Renal cortex interstitium (tissue), 15 donors: ENCODE measurements around the gene CTAG1A. TPM values are rescaled to one million over a fixed set of nuclear protein-coding genes. Genes with fewer than 3 reads are reported as not detected.
"Not testable (repeated sequence)": the region's sequence is repeated elsewhere in the genome, so short reads cannot be mapped to it uniquely, and the experiment has no call there.

Experiments used
- DNase-seq, 11 donors: peaks; one replicate each; pipeline ENCODE4 v3.0.0-alpha.2; 2013; ENCODE audit warnings: low read depth in 9 of 11, low spot score in 4 of 11; ENCODE audit errors: extremely low read depth in 1 of 11
- long read RNA-seq, 16 experiments: transcript quantifications; one replicate each; lab custom pipeline, GENCODE V29; 2026
- polyA plus RNA-seq, 3 donors: library from polyadenylated mRNA; unstranded; fragments of 120-200 nt; gene quantifications; one replicate each; pipeline ENCODE4 v1.2.1, GENCODE V29; 2013; ENCODE audit not compliant: insufficient read length in 3 of 3

The CTAG1A gene
- polyA plus RNA-seq, result not detected
- long read RNA-seq, donor 1, result 0 reads
- long read RNA-seq, donor 2, result 0 reads
- long read RNA-seq, donor 3, result 0 reads
- long read RNA-seq, donor 4, result 0 reads
- long read RNA-seq, donor 5, result 0 reads
- long read RNA-seq, donor 6, result 0 reads
- long read RNA-seq, donor 7, result 0 reads
- long read RNA-seq, donor 8, result 0 reads
- long read RNA-seq, donor 9, result 0 reads
- long read RNA-seq, donor 10, result 0 reads
- long read RNA-seq, donor 11, result 0 reads
- long read RNA-seq, donor 12, result 0 reads
- long read RNA-seq, donor 13, result 0 reads
- long read RNA-seq, donor 14, result 0 reads
- long read RNA-seq, donor 15, result 0 reads
- long read RNA-seq, donor 16, partial matches to known transcripts, result 0 of 5 reads
- long read RNA-seq, donor 16, other reads (novel, unspliced or antisense), result 5 of 5 reads

DNA sequence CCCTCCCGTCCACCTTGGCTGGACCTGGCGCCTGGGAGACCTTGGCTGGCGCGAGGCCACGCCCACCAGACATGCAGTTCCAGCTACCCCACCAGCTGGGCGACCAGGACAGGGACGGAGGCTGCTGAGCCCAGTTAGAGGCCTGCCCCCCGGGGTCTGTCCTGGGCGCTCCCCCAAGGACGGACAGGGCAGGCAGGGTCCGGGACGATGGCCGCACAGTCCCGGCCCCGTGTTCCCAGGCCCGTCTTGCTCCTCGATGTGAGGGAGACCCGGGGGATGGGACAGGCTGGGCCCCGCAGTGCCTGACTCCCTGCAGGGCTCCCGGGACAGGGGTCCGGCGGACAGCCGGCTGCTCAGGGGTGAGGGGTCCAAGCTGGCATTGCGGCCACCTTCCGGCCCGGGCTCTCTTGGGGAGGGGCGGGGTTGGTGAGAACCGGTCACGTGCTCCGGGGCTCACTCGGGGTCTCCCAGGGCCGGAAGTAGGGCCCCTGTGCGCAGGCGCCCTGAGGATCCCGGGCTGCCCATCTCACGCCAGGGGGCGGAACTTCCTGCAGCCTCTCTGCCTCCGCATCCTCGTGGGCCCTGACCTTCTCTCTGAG lies at the start of gene CTAG1A:
Gene CTAG1A, plus strand, starts transcription at position 549 of the 599 bp plus-strand sequence. CDS start 74 bp downstream, outside the sequence.
- not testable (repeated sequence) for DNase-seq

DNA sequence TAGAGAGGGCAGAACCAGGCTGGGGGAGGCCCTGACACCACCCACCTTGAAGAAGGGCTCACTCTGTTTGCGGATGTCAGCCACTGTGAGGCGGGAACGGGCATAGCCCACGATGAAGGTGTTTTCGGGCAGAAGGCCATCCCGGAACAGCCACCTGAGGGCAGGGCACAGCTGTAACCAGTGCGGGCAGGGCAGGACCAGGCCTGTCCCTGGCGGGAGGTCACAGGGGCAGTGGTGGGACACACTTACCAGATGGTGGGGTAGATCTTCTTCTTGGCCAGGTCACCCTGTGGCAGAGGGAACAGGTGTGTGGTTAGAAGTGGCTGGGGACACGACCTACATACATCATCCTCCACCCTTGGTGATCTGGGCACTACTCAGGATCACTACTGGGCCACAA lies 49.0 kb upstream of the CTAG1A start:
- no peak for DNase-seq

DNA sequence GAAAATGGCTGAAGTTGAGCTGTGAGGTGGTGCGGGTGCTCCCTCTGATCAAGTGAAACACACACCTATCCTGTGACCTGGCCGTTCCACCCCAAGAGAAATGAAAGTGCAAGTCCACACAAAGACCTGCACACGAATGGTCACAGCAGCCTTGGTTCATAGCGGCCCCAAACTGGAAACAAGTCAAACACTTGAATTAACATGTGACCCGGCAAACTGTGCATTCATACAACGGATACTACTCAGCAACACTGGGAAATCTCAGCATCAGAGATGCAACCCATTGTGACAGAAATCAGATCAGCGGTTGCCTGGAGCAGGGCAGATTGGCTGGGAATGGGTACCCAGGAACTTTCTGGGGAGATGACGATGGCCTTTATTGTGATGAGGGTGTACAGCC lies 45.9 kb upstream of the CTAG1A start:
- DNase-seq, result no peak

DNA sequence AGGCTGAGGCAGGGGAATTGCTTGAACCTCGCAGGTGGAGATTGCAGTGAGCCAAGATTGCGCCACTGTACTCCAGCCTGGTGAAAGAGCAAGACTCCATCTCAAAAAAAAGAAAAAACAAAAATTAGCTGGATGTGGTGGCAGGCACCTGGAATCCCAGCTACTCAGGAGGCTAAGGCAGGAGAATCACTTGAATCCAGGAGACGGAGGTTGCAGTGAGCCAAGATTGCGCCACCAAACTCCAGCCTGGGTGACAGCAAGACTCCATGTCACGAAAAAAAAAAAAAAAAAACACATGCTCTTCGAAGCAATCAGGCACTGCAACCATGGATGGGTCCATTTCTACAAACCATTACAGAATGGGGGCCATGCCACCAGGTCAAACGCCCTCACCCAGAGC lies 44.6 kb upstream of the CTAG1A start:
- not testable (repeated sequence) for DNase-seq

DNA sequence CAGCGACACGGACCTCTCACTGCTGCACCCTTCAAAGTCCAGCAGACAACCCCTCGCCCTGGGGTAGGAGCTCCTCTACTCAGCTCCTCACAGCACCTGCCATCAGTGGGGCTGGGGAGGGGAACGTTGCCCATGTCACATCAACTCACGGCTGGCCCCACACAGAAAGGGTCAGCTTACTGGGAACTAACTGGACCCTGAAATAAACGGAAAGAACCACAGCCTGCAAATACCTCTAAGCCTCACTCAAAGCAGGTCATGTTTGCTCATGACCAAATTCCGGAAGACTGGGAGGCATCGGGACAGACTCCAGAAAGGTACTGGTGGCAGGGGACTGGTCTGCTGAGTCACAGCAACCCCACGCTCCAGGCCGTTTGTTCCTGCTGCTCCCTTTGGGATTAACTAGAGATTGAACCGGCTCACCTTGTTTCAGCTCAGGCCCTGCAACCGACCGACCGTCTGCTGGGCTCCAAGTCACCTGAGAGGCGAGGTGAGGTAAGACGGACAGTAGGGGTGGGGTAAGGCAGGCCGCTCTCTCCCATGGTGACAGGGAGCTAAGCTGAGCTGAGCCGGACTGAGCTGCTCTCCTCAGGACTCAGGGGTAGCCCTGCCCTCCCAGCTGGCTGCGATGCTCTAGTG lies 43.9 kb upstream of the CTAG1A start:
- no peak for DNase-seq

DNA sequence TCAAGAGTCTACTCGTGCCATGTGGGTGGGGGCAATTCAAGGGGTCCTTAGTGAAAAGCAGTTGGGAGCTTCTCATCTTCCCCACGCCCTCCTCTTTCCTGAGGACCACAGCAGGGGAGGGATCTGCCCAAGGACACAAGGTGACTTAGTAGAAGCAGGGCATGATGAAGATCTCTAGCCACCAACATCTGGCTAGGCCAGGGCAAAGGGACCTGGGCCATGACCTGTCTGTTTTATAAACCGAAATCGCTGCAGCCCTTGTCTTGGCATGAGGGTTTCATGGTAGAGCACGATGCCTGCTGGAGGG lies 43.4 kb upstream of the CTAG1A start:
- no peak for DNase-seq

DNA sequence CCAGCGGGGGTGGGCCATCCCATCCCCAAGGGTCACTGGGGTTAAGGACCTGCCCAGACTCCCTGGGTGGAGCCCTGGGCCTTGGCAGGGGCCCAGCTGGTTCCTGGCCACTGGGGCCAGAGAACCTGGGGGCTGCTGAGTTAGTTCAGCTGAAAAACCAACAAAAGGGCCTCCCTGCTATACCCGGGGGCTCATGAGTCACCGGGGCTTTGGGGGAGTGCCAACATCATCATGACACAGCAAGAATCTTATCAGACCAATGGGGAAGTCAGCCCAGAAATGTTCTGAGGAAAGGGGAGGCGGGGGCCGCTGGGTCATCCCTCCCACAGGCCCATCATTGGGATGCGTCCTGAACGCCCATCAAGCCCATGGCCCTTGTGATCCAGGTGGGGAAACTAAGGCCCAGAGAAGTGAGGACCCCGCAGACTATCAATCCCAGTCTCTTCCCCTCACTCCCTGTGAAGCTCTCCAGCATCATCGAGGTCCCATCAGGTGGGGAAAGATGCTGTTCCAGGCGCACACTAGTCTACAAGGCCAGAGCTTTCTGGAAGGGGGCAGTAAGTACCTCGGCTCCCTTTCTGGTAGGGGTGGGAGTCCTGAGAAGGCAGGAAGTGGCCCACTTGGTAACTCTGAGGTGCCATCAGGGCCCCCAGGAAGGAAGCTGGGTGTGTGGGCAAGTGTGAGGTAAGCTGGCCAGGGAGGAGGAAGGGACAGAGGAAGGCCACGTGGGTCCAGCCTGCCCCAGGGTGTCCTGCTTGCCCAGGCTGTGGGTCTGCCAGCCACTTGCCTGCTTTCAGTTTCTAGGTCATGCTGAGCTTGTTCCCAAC lies 42.8 kb upstream of the CTAG1A start:
- DNase-seq, result no peak

DNA sequence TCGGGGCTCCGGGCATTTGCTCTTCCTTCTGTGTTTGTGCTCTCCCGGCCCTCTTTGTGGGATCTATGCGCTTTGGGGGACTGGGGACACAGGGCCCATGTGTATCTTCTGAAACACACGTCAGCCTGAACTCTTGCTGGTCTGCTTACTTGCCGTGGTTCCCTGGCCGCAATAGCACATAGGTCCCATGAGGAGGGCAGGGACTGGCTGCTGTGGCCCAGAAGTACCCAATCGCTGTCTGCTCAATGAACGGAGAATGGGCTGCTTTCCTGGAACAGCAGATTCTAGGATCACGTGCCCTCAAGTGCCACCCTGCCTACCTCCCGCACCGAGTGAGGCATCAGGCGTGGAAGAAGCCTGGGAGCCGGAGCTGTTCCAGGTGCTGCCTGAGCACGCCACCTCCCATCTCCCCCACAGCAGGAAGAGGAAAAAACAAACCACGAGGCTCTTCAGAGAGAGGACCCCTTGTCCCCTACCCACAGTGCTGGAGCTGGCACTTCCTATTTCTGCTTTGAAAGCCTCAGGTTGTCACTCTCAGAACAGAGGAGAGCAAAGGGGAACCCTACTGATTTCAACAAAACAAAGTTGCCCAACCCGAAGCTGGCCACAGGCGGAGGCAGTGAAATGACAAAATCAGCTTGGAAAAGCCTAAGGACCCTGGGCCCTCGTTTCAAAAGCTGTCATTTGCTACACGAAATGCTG lies 42.1 kb upstream of the CTAG1A start:
- no peak for DNase-seq

DNA sequence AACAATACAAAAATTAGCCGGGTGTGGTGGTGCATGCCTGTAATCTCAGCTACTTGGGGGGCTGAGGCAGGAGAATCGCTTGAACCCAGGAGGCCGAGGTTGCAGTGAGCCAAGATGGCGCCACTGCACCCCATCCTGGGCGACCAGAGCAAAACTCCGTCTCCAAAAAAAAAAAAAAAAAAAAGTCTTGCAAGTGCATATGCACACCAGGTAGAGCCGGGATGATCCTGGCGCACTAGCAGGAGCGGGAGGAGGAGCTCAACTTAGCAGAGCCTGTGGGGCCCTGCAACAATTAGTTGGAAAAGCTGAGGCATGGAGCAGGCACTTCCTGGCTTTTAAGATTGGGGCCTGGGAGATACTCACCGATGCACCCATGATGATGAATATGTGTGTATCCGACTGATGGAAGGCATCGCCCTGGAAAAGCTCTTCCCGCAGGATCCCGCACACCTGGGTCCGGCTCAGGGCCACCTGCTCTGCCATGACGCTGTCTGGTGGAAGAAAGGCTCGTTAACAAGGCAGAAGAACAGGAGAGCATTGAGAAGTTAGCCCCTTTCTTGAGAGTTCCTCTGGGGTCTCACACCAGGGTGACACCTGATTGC lies 39.2 kb upstream of the CTAG1A start:
- DNase-seq, result no peak

DNA sequence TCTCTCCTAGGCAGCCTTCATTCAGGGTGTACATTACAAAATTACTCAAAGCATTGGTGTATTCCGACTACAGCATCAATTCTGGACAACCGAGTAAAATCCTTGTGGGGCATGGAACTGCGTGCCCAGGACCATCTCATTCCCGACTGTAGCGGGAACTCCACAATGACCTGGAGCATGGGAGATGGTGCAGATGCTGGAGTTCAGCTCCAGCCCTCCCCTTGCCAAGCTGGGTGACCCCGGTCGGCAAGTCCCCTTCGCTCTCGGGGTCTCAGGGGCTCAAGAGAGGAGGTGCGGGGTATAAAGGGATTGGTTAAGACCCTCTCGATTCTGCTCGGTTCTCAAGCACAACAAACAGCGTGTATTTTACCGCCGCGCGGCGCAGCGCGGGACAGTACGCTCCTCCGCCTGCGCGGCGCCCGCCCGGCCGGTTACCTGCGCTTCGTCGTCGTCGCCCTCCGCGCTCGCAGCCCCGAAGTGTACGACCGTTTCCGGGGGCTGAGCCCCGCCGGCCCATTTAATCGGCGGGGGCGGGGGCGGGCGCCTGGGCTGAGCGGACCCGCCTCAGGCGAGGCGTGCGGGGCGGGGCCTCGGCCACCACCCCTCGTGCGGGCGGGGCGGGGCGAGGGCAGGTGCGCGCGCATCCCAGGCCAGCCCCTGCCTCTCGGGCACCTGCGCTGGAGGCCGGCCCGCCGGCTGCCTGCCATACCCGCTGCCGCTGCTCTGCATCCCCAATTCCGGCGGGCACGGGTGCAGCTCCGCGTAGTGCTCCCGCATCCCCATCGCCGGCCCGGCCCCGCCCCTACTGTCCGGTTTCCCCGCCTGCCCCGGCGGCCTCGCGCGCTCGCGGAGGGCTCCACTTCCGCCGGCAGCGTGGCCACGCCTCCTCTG lies 38.3 kb upstream of the CTAG1A start, which contains the start of gene G6PD:
Gene G6PD, minus strand, starts transcription at position 493 of the 891 bp plus-strand sequence. CDS start 691 bp downstream, outside the sequence.
- DNase-seq, result peak in 6 of 11 donors; percentile 27 to 59 (median 46)

DNA sequence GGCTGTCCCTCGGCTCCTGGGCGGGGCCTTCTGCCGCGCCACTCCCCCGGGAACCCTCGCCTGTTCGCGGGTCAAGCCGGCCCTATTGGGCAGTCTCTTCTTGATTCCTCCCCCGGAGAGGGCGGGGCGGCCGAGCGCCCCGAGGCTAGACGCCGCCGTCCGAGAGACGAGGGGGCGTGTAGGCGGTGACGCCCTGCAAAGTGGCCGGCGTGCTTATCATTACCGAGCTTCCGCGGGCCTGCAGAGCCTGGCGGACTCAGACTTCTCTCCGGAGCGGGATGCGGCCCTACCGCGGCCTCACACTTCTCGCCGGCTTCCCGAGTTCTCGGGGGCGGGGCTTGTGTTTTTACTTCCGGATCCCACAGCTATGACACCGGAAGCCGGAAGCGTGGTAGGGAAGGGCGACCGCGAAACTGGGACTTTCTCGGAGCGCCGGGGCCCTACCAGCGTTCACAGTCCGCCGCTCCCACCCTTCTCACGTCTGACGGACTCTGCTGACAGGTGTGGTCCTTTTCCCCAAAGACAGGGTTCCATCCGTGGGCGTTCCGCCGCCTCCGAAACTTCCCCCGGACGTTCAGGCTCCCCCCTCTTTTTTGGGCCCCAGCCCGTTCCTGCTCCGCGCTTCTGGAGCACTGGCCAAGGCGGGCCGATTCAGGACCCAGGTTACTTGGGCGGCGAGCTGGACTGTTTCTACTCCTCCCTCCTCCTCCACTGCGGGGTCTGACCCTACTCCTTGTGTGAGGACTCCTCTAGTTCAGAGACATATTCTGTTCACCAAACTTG lies 37.5 kb upstream of the CTAG1A start, which contains the start of gene IKBKG:
Gene IKBKG, plus strand, starts transcription at position 376 of the 783 bp plus-strand sequence. CDS start 4,383 bp downstream, outside the sequence.
- DNase-seq, result peak; percentile 64 to 87 (median 79)

DNA sequence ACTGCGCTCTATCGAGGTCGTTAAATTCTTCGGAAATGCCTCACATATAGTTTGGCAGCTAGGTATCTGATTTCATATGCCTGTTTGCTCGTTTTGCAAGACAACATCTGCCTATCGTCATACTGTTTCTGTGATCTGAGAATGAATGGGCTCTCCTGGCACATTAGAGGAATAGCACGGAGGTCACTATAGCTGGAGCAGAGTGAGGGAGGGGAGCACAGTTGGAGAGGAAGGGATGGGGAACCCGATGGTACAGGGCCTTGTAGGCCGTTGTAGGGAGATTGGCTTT lies 37.0 kb upstream of the CTAG1A start:
- no peak for DNase-seq

DNA sequence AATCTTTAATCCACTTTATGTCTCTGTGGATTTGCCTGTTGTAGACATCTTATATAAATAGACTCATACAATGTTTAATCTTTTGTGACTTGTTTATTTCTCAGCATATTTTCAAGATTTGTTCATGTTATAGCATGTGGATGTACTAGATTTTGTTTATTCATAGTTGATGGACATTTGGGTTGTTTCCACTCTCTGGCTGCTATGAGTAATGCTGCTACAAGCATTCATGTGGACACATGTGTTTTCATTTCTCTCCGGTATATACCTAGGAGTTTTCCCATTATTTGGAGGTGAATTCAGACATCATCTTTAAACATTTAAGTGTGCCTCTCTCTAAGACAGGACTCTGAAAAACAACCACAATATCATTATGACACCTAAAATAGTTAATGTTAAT lies 35.2 kb upstream of the CTAG1A start:
- no peak for DNase-seq

DNA sequence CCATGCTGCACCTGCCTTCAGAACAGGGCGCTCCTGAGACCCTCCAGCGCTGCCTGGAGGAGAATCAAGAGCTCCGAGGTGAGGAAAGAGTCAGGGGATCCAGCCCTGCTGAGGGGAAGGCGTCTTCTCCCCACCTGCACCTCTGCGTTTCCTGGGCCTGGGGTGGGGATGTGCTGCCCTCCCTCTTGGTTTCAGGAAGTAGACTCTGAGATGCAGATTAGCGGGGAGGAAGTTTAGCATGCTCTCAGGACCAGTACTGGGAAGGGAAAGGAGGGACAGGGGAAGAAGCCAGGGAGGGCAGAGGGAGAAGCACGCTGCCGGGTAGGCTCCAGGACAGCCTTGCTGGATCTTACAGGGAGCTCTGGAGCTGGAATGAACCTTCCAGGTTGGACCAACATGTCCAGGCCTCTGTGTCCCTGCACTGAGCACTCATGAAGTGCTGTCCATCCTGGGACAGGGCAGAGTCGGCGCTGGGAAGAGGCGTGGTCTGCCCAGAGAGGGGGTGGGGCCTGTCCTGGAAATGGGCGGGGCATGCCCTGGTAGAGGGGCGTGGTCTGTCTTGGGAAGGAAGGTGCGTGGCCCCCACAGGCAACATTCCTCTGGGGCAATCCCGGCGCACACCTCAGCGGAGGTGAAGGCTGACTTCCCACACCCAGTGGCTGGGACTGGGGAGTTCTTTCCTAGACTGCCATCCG lies 32.7 kb upstream of the CTAG1A start:
- not testable (repeated sequence) for DNase-seq

DNA sequence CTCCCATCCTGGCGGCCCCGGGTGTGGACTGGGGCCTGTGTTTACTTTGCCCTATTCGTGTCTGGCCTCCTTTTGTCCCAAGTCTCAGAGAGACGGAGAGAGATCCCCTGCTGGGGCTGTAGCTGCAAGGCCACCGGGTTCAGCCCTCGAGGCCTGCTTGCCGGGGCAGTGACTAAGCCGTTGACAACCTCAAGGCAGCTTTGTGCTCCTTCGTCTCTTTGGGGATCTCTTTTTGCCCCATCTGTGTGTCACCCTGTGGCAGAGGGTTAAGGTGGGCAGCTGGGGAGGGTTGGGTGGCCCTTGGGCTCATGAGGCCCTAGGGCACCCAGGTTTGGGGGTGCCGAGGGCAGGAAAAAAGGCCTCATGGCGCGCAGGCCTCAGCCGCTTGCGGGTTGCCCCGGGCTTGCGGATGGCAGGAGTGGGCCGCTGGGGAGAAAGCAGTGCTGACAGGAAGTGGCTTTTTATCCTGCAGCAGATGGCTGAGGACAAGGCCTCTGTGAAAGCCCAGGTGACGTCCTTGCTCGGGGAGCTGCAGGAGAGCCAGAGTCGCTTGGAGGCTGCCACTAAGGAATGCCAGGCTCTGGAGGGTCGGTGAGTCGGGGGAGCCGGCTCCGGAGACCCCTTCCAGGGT lies 26.8 kb upstream of the CTAG1A start:
- DNase-seq, result not testable (repeated sequence)

DNA sequence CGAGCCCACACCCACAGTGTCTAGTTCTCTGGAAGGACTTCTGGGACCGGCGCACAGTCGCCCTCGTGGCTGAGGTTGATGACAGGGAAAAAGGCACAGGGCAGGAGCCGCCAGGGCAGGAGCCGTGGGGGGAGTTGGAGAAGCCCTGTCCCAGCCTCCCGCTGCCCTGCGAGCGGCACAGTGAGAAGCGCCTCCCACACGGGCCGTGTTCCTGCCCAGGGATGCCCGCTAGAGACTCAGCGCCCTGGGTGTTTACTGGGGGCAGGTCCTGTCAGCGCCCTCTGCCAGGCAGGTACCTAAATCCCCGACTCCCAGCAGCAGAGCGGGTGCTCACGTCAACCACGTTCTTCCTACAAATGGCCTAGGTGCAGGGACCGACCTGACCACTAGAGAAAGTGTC lies 26.0 kb upstream of the CTAG1A start:
- not testable (repeated sequence) for DNase-seq
